Mucosa of descending colon (tissue), 3 donors: Measurements from ENCODE around the gene NFKB1. TPM values are rescaled to one million over a fixed set of nuclear protein-coding genes. Genes with fewer than 3 reads are reported as not detected.
"Not testable (repeated sequence)": the region's sequence is repeated elsewhere in the genome, so short reads cannot be mapped to it uniquely, and the experiment has no call there.

Experiments
- ATAC-seq: fragments of 200-7000 bp; cut with Tn5 transposase; one replicate; pipeline ENCODE4 v1.9.1; 2020; ENCODE audit warnings: mild to moderate bottlenecking, moderate library complexity
- DNase-seq, 3 donors: peaks; one replicate each; pipeline ENCODE4 v3.0.0-alpha.2; 2020
- H3K36me3 ChIP-seq: fragments of 200-600 bp; one replicate; pipeline ENCODE4 v1.8.0; 2021; ENCODE audit warnings: low read depth, mild to moderate bottlenecking
- H3K4me1 ChIP-seq: fragments of 200-600 bp; one replicate; pipeline ENCODE4 v1.8.0; 2021; ENCODE audit warnings: low read depth, mild to moderate bottlenecking
- H3K4me3 ChIP-seq: fragments of 200-600 bp; one replicate; pipeline ENCODE4 v1.8.0; 2021; ENCODE audit warnings: mild to moderate bottlenecking
- H3K9me3 ChIP-seq: fragments of 200-600 bp; one replicate; pipeline ENCODE4 v1.8.0; 2021; ENCODE audit warnings: mild to moderate bottlenecking
- intact Hi-C, 2 donors: fragments of 100-400 bp; cut with DNase I in 1 of 2; cut with micrococcal nuclease in 1 of 2; formaldehyde crosslinking; loops; one replicate each; pipeline versions ENCODE4 v1.11.0 to v1.11.1; 2022; cut with DNase I, micrococcal nuclease
- total RNA-seq, 3 donors: library from RNA; stranded (reverse); fragmentation: NEBNext Ultra II Directional in 2 of 3; extraction: Animal tissue kit (Norgen Biotek cat#: 25700) in 2 of 3; gene quantifications; one replicate each; pipeline versions ENCODE4 v1.2.1 to v1.2.4, GENCODE V29; 2021 to 2023
- TF ChIP-seq, protein P1 (sequence below): fragments of 200-600 bp; IDR thresholded peaks from one replicate; pipeline ENCODE4 v1.8.0; 2022; ENCODE audit warnings: antibody characterized with exemption, mild to moderate bottlenecking
- donor health status: DM: no; HTN: no; CAD: no; lungs with moderate emphysema.
- donor health status: DM: no; HTN: no; CAD: no.
- donor health status: DM: no; HTN: yes; CAD: no.

NFKB1 gene
- total RNA-seq, 3 donors from 2014 or later, result 50.8 to 57.4 (median 53.6) TPM

GRCh38 chr4:102473476-102473875 lies 27.7 kb upstream of the NFKB1 start:
- peak; percentile 55 for ATAC-seq
- TF ChIP-seq, protein P1, sequence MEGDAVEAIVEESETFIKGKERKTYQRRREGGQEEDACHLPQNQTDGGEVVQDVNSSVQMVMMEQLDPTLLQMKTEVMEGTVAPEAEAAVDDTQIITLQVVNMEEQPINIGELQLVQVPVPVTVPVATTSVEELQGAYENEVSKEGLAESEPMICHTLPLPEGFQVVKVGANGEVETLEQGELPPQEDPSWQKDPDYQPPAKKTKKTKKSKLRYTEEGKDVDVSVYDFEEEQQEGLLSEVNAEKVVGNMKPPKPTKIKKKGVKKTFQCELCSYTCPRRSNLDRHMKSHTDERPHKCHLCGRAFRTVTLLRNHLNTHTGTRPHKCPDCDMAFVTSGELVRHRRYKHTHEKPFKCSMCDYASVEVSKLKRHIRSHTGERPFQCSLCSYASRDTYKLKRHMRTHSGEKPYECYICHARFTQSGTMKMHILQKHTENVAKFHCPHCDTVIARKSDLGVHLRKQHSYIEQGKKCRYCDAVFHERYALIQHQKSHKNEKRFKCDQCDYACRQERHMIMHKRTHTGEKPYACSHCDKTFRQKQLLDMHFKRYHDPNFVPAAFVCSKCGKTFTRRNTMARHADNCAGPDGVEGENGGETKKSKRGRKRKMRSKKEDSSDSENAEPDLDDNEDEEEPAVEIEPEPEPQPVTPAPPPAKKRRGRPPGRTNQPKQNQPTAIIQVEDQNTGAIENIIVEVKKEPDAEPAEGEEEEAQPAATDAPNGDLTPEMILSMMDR, result no peak

GRCh38 chr4:102474736-102475504 lies 26.2 kb upstream of the NFKB1 start:
- intact Hi-C loops, result no loop called here
- TF ChIP-seq, protein P1, result no peak
- ATAC-seq (peak; percentile 36), DNase-seq (no peak)
- H3K4me3 ChIP-seq, result no peak overlapping the region
- no peaks in the 10 kb centered on the region for H3K36me3 ChIP-seq
- H3K4me1 ChIP-seq, result peaks cover 5% of the 10 kb centered on the region
- H3K9me3 ChIP-seq, result no peaks in the 10 kb centered on the region

More at GRCh38 chr4:102473476-102473875, 27.7 kb upstream of the NFKB1 start:
- intact Hi-C loops, result no loop called here
- Histone ChIP-seq H3K36me3 (no peaks in the 10 kb centered on the region), H3K9me3 (no peaks in the 10 kb centered on the region), H3K4me3 (no peak overlapping the region), H3K4me1 (peaks cover 5% of the 10 kb centered on the region)
- DNase-seq, result no peak

- no peak for ATAC-seq
- no peak overlapping the region for H3K4me3 ChIP-seq
- intact Hi-C loops, result no loop called here
- TF ChIP-seq, protein P1, result no peak
- no peaks in the 10 kb centered on the region for H3K36me3 ChIP-seq
- no peak for DNase-seq
- H3K9me3 ChIP-seq, result no peaks in the 10 kb centered on the region
- H3K4me1 ChIP-seq, result peaks cover 5% of the 10 kb centered on the region
Observed at GRCh38 chr4:102477657-102478056, 23.5 kb upstream of the NFKB1 start.

DNA sequence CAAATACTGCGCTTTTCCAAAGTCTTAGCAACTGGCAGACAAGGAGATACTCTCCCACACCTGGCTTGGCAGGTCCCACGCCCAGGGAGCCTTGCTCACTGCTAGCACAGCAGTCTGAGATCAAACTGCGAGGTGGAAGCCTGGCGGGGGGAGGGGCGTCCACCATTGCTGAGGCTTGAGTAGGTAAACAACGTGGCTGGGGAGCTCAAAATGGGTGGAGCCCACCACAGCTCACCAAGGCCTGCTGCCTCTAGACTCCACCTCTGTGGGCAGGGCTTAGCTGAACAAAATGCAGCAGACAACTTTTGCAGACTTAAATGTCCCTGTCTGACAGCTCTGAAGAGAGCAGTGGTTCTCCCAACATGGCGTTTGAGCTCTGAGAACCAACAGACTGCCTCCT lies 23.0 kb upstream of the NFKB1 start:
- Histone ChIP-seq H3K36me3 (no peaks in the 10 kb centered on the region), H3K4me3 (no peak overlapping the region), H3K4me1 (peaks cover 4% of the 10 kb centered on the region), H3K9me3 (no peaks in the 10 kb centered on the region)
- intact Hi-C loops, result no loop called here
- DNase-seq, result peak in 1 of 3 donors; percentile 38
- ATAC-seq, result no peak
- TF ChIP-seq, protein P1, result no peak

DNA sequence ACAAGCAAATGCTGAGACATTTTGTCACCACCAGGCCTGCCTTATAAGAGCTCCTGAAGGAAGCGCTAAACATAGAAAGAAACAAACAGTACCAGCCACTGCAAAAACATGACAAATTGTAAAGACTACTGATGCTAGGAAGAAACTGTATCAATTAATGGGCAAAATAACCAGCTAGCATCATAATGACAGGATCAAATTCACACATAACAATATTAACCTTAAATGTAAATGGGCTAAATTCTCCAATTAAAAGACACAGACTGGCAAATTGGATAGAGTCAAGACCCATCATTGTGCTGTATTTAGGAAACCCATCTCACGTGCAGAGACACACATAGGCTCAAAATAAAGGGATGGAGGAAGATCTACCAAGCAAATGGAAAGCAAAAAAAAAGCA lies 21.3 kb upstream of the NFKB1 start:
- H3K4me1 ChIP-seq, DNase-seq, ATAC-seq, H3K4me3 ChIP-seq, intact Hi-C loops, H3K36me3 ChIP-seq, H3K9me3 ChIP-seq: not testable (repeated sequence)

DNA sequence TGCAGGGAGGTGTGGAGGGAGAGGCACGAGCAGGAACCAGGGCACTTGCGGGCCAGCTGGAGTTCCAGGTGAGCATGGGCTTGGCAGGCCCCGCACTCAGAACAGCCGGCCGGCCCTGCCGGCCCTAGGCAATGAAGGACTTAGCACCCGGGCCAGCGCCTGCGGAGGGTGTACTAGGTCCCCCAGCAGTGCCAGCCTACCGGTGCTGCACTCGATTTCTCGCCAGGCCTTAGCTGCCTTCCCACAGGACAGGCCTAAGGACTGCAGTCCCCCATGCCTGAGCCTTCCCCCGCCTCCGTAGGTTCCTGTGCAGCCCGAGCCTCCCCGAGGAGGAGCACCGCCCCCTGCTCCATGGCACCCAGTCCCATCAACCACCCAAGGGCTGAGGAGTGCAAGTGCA lies 18.0 kb upstream of the NFKB1 start:
- H3K9me3 ChIP-seq, result no peaks in the 10 kb centered on the region
- no peaks in the 10 kb centered on the region for H3K36me3 ChIP-seq
- TF ChIP-seq, protein P1, result no peak
- no peak overlapping the region for H3K4me3 ChIP-seq
- DNase-seq (peak in 1 of 3 donors; percentile 36), ATAC-seq (no peak)
- H3K4me1 ChIP-seq, result no peaks in the 10 kb centered on the region
- intact Hi-C loops, result no loop called here

DNA sequence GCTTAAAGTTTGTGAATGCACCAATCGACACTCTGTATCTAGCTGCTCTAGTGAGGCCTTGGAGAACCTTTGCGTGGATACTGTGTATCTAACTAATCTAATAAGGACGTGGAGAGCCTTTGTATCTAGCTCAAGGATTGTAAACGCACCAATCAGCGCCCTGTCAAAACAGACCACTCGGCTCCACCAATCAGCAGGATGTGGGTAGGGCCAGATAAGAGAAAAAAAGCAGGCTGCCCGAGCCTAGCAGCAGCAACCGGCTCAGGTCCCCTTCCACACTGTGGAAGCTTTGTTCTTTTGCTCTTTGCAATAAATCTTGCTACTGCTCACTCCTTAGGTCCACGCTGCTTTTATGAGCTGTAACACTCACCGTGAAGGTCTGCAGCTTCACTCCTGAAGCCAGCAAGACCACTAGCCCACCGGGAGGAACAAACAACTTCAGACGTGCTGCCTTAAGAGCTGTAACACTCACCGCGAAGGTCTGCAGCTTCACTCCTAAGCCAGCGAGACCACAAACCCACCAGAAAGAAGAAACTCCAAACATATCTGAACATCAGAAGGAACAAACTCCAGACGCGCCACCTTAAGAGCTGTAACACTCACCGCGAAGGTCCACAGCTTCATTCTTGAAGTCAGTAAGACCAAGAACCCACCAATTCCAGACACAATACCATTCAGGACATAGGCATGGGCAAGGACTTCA lies 17.0 kb upstream of the NFKB1 start:
- H3K36me3 ChIP-seq, H3K4me3 ChIP-seq, H3K9me3 ChIP-seq, ATAC-seq, intact Hi-C loops, H3K4me1 ChIP-seq, DNase-seq: not testable (repeated sequence)
